ENCODE data around the gene PRRG2. TPM values are rescaled to one million over a fixed set of nuclear protein-coding genes. Genes with fewer than 3 reads are reported as not detected.

Gene PRRG2
- total and polyA plus RNA-seq, 10 of the 15 experiments (the other 5 are each of a cell fraction or from before 2014, with no cell fraction given): 0.09 to 2.1 (median 0.86) TPM

DNA sequence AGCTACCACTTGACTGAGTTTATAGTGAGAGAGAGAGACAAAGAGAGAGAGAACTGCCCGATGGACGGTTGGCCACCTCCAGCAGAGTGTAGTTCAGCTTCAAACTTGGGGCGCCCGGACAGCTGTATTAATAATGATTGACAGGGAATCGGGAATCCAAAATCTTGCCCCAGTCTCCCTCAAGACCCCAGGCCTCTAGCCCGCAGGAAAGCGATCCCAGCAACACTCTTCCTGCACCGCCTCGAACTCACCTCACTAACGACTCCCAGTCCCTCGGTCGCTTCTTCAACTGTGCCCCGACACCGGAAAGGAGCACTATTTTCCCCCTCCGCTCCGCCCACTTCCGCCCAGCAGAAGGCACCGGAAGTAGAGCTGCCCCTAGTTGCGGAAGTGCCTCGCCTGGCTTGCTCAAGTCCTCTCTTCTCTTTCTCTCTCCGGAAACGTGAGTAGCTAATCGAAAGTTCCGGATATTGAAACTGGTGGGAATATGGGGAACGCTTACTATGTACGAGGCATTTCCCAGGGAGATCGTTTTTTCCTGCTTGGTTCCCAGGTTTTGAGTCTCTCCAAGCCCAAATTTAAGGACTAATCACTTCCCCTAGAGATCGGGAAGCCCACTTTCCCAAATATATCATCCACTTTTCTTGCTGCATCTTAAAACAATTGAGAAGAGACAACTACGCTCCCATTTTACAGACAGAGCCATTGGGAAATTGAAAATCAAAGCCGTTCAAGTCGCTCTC is 681 bp upstream of the PRRG2 start, which contains the start of gene NOSIP (continued):
- peak in 1 of 2 experiments; percentile 43; a peak in 1 of 4 replicates for TF ChIP-seq ETV6 (conservative IDR thresholded peaks at IDR 0.05 in 1 of 2, IDR thresholded peaks at IDR 0.05 in 1 of 2; ENCODE audit: borderline replicate concordance in 1 of 2, low read depth in 1 of 2)
- TF ChIP-seq, protein P1, sequence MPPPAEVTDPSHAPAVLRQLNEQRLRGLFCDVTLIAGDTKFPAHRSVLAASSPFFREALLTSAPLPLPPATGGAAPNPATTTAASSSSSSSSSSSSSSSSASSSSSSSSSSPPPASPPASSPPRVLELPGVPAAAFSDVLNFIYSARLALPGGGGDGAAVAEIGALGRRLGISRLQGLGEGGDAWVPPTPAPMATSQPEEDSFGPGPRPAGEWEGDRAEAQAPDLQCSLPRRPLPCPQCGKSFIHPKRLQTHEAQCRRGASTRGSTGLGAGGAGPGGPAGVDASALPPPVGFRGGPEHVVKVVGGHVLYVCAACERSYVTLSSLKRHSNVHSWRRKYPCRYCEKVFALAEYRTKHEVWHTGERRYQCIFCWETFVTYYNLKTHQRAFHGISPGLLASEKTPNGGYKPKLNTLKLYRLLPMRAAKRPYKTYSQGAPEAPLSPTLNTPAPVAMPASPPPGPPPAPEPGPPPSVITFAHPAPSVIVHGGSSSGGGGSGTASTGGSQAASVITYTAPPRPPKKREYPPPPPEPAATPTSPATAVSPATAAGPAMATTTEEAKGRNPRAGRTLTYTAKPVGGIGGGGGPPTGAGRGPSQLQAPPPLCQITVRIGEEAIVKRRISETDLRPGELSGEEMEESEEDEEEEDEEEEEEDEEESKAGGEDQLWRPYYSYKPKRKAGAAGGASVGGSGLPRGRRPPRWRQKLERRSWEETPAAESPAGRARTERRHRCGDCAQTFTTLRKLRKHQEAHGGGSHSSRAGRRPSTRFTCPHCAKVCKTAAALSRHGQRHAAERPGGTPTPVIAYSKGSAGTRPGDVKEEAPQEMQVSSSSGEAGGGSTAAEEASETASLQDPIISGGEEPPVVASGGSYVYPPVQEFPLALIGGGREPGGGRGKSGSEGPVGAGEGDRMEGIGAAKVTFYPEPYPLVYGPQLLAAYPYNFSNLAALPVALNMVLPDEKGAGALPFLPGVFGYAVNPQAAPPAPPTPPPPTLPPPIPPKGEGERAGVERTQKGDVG (CRISPR knock-in tag; IDR thresholded peaks at IDR 0.05): no peak
- TF ChIP-seq SREBF2 (IDR thresholded peaks at IDR 0.05; ENCODE audit: low read length): peak; percentile 80; the same call in 1 of the 2 replicates
- no peak for TF ChIP-seq SUPT20H (IDR thresholded peaks at IDR 0.05; ENCODE audit: borderline replicate concordance, control insufficient read depth, low read depth, low read length)
- TF ChIP-seq EGR1 (IDR thresholded peaks at IDR 0.05; ENCODE audit: borderline replicate concordance in 1 of 2, low read depth in 2 of 2, low read length in 2 of 2): peak; percentile 85 to 91; a peak in 2 of 3 replicates
- TF ChIP-seq SMAD1 (IDR thresholded peaks at IDR 0.05; ENCODE audit: low read depth, partially characterized antibody): peak; percentile 72
- no peak for TF ChIP-seq NFIC (IDR thresholded peaks at IDR 0.05; ENCODE audit: low read depth, low read length)
- TF ChIP-seq, protein P2, sequence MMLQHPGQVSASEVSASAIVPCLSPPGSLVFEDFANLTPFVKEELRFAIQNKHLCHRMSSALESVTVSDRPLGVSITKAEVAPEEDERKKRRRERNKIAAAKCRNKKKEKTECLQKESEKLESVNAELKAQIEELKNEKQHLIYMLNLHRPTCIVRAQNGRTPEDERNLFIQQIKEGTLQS (IDR thresholded peaks at IDR 0.05; ENCODE audit: borderline replicate concordance, extremely low read depth, low read depth, low read length): no peak
- TF ChIP-seq NFXL1 (IDR thresholded peaks at IDR 0.05; ENCODE audit: borderline replicate concordance): no peak
- TF ChIP-seq, protein P3, sequence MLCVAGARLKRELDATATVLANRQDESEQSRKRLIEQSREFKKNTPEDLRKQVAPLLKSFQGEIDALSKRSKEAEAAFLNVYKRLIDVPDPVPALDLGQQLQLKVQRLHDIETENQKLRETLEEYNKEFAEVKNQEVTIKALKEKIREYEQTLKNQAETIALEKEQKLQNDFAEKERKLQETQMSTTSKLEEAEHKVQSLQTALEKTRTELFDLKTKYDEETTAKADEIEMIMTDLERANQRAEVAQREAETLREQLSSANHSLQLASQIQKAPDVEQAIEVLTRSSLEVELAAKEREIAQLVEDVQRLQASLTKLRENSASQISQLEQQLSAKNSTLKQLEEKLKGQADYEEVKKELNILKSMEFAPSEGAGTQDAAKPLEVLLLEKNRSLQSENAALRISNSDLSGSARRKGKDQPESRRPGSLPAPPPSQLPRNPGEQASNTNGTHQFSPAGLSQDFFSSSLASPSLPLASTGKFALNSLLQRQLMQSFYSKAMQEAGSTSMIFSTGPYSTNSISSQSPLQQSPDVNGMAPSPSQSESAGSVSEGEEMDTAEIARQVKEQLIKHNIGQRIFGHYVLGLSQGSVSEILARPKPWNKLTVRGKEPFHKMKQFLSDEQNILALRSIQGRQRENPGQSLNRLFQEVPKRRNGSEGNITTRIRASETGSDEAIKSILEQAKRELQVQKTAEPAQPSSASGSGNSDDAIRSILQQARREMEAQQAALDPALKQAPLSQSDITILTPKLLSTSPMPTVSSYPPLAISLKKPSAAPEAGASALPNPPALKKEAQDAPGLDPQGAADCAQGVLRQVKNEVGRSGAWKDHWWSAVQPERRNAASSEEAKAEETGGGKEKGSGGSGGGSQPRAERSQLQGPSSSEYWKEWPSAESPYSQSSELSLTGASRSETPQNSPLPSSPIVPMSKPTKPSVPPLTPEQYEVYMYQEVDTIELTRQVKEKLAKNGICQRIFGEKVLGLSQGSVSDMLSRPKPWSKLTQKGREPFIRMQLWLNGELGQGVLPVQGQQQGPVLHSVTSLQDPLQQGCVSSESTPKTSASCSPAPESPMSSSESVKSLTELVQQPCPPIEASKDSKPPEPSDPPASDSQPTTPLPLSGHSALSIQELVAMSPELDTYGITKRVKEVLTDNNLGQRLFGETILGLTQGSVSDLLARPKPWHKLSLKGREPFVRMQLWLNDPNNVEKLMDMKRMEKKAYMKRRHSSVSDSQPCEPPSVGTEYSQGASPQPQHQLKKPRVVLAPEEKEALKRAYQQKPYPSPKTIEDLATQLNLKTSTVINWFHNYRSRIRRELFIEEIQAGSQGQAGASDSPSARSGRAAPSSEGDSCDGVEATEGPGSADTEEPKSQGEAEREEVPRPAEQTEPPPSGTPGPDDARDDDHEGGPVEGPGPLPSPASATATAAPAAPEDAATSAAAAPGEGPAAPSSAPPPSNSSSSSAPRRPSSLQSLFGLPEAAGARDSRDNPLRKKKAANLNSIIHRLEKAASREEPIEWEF (IDR thresholded peaks at IDR 0.05; ENCODE audit: insufficient replicate concordance, low read depth, low read length): no peak
- no peak for TF ChIP-seq CBX3 (IDR thresholded peaks at IDR 0.05; ENCODE audit: borderline replicate concordance, low read depth)
- no peak; the same call in 1 of the 2 replicates for TF ChIP-seq ESRRA (IDR thresholded peaks at IDR 0.05; ENCODE audit: low read length)
- no peak for TF ChIP-seq SREBF1 (IDR thresholded peaks at IDR 0.05; ENCODE audit: low read length)
- peak; percentile 100 for TF ChIP-seq GABPA (IDR thresholded peaks at IDR 0.05; ENCODE audit: low read depth)
- TF ChIP-seq ZZZ3 (IDR thresholded peaks at IDR 0.05; ENCODE audit: control insufficient read depth, insufficient read length, low read depth): peak; percentile 83
- no peak for TF ChIP-seq RBBP5 (conservative IDR thresholded peaks at IDR 0.05)
- peak; percentile 72 for TF ChIP-seq CREB1 (IDR thresholded peaks at IDR 0.05; ENCODE audit: low read depth)
- no peak for TF ChIP-seq CHD1 (IDR thresholded peaks at IDR 0.05; ENCODE audit: low read depth, low read length)
- TF ChIP-seq ZNF24 (IDR thresholded peaks at IDR 0.05): no peak; the same call in 1 of the 2 replicates
- no peak for TF ChIP-seq JUNB (IDR thresholded peaks at IDR 0.05)
- peak; percentile 64 for TF ChIP-seq KLF5 (IDR thresholded peaks at IDR 0.05; ENCODE audit: partially characterized antibody)
- TF ChIP-seq POLR2A (IDR thresholded peaks at IDR 0.05; ENCODE audit: low read depth, low read length): peak; percentile 100
